GM21717 (cell line): ENCODE measurements around the gene PPL.
"Not testable (repeated sequence)": the region's sequence is repeated elsewhere in the genome, so short reads cannot be mapped to it uniquely, and the experiment has no call there.

Experiments
- ATAC-seq: cut with Tn5 transposase; IDR thresholded peaks from one replicate; pipeline ENCODE4 v1.9.1; 2021; ENCODE audit warnings: mild to moderate bottlenecking, moderate library complexity; ENCODE audit not compliant: unreplicated experiment

PPL gene

DNA sequence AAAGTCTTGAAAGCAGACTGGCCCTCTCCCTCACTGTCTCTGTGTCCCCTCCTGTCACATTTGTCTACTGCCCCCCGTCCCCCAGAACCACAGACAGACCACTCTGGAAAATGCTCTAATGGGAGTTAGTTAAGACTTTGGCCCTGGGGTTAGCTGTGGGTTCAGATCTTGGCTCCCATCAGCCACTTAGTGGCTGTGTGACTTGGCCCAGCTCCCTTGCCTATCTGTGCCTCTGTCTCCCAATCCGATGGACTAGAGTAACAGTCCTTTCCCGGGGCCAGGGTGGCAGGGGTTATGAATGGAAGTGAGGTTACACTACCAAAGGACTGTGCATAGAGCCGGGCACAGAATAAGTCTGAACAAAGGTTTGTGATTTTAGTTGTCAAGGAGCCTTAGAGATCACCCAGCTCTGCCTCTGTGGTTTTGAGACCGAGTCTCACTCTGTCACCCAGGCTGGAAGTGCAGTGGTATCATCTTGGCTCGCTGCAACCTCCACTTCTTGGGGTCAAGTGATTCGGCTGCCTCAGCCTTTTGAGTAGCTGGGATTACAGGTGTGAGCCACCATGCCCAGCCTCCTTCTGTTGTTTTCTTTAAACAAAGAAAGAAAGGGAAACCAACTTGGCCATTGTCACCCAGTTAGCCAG, 23.7 kb downstream of the PPL start:
- ATAC-seq: no peak

DNA sequence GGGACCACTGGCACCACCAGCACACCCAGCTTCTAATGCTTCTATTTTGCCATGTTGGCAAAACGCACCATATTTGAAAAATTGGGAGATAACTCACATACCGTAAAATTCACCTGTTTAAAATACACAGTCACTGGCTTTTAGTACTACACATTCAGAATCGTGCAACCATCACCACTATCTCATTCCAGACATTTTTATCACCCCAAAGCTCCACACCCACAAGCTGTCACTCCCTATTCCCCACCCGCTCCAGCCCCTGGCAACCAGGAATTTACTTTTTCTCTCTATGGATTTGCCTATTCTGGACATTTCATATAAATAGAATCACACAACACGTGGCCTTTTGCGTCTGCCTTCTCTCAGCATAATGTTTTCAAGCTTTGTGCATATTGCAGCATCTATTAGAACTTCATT, 25.0 kb downstream of the PPL start:
- ATAC-seq: no peak

DNA sequence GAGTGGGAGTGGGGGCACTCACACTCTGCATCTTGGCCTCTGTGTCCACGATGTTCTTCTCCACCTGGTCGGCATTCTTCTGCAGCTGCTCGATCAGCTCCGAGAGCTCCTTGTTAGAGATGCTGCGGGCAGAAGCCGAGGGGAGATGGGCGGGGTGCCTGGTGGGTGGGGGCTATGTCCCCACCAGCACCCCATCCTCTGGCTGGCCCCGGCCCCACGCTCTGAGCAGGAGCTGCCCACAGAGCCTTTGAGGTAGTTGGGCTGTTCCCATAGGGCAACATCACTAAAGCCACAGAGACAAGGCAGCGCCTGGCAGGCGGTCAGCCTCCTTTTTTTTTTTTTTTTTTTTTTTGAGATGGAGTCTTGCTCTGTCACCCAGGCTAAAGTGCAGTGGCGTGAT, 26.1 kb downstream of the PPL start:
- ATAC-seq: no peak

DNA sequence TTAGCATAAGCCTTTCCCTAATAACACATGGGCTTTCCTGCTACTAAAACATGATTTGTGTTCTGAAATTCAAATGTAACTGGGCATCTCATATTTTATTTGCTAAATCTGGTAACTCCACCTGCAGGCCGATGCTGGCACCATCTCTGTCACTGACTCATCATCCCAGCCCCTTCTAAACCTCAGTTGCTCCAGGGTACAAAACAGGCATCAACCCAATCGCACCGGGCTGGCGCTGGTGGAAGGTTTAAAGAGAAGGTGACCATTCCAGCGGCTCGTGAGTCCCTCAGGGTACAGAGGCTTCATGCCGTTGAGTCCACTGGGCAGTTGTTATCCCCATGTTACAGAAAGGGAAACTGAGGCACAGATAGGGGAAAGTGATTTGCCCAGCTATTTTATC, 27.1 kb downstream of the PPL start:
- ATAC-seq: no peak

DNA sequence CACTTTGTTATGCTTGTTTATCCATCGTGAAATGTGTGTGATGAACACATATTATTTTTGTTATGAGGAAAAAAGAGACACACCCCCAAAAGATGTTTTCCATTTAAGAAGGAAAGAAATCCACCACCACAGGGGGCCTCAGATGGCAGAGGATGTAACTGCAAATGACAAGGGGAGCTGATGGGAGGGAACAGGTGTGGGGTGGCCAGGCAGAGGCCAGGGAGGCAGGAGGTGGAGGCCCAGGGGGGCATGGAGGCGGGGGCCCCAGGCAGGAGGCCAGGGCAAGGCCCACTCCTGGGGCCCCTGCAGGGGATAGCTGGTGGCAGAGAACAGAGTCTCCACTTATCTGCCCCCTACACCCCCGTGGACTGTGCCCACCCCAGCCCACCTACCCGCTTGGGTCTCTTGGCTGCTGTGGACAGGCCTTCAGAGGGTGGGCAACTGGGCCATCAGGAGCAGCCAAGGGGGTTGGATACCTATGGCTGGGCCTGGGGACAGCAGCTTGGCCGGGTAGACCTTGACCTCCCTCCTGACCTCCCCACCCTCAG, 28.0 kb downstream of the PPL start:
- no peak for ATAC-seq

DNA sequence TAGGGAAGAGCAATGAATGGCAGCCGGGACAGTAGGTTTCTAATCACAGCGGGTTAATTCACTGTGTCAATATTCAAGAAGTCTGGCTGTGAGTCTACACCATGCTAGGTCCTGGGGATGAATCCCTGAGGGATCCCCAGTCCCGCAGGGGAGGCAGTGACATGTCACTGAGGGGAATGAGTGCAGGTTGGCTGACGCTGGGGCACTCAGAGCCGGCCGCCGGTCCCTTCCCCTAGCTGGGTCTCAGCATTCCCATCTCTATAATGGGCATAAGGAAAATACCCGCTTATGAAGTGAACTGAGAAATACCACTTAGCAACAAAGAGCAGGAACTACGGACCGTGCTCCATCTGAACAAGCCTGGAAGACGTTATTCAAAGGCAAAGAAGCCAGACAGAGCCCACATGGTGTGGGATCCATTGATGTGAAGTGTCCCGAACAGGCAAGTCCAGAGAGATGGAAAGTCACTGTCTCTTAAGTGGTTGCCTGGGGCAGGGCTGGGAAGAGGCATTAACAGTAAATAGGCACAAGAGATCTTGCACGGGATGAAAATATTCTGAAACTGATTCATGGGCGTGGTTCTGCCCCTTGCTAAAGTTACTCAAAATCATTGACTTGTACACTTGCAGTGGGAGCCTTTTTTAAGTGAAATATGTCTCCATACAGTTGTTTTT, 31.9 kb downstream of the PPL start:
- no peak for ATAC-seq

DNA sequence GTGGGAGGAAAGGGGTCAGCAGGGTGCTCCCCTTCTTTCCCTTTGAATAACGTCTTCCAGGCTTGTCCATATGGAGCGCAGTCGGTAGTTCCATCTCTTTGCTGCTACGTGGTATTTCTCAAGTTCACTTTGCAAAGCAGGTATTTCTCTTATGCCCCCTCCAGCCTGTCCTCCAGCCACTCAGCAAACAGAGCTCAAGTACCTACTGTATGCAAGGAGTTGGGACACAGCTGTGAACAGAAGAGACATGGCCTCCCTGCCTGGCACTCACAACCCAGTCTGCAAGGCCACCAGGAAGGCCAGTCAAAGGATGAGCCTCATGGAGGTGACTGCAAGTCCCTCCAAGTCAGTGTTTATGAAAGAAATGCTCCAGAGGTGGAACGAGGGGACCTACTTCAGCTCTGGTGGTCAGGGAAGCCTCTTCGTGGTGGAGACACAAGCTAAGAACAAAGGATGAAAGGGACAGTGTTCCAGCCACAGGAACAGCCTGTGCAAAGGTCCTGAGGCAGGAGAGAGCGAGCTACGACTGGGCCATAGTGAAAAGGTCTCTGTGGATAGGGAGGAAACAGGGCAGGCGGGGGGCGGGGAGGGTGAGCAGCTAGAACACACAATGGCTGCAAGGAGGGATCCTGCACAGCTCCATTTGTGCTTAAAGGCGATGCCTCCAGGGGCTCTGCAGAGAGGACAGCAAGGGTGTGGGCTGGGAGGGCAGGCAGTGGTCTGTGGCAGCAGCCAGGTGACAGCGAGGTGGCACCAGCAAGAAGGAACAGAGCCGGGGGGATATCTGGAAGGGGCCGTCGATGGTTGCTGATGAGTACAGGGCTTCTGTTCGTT, 32.6 kb downstream of the PPL start:
- ATAC-seq: no peak

DNA sequence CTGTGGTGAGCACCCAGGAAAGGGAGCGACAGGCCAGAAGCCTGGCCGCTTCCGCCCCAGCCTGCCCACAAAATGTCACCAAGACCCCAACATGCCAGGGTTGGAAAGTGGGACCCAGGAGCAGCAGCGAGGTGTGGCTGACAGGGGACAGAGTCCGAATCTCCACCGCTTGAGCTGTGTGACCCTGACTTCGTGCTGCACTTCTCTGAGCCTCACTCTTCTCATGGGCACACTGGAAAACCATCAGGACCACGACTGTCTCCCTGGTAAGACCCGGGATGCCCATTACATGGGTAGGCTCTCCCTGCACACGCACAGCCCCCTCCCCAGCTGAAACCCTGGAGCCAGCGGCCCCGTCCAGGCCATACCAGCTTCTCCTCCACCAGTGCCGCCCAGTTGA, 34.9 kb downstream of the PPL start:
- ATAC-seq: no peak

DNA sequence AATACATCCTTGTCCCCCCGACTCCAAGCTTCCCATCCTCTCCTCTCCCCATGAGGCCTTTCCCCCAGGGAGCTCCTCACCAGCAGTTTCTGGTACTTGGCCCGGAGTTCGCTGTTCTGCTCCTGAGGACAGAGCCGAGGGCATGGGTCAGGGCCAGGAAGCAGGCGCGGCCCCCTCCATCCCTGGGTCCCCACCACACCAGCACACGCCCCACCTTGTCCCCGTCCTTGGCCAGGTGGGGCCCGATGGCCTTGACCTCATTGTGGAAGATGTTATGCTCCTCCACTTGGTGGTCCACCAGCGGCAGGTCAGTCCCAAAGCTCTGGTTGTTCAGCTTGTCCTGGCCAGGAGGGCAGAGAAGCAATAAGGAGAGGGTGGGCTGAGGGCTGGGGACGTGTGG, 36.2 kb downstream of the PPL start:
- ATAC-seq: no peak

DNA sequence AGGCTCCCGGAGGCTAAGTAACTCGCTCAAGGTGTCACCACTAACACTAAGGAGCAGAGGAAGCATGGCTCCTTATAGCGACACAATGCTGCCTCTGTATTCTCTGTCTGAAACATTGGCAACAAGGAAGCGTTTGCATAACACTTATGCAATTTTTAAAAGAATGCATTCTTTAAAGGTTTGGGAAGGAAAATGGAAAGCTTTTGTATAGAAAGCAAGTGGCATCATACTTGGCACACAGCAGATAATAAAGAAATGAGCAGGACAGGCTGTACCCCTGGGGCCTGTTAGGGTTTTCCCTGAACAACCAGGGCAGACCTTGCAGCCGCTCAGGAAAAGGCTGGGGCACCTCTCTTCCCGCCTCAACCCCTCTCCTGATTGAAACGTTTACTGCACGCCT, 36.9 kb downstream of the PPL start:
- no peak for ATAC-seq

DNA sequence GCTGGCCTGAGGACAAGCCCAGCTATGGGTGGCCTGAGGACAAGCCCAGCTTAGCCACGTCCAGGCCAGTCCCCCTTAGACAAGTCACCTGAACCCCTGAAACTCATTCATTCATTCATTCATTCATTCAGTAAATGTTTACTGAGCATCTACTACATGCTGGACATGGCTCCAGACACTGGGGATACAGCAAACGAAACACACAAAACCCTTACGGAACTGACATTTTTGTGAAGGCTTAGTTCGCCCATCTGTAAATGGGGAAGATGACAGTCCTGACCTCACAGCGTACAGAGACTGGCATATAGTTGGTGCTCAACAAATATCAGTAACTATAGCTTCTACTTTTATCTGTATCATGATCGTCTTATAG, 37.5 kb downstream of the PPL start:
- no peak for ATAC-seq

DNA sequence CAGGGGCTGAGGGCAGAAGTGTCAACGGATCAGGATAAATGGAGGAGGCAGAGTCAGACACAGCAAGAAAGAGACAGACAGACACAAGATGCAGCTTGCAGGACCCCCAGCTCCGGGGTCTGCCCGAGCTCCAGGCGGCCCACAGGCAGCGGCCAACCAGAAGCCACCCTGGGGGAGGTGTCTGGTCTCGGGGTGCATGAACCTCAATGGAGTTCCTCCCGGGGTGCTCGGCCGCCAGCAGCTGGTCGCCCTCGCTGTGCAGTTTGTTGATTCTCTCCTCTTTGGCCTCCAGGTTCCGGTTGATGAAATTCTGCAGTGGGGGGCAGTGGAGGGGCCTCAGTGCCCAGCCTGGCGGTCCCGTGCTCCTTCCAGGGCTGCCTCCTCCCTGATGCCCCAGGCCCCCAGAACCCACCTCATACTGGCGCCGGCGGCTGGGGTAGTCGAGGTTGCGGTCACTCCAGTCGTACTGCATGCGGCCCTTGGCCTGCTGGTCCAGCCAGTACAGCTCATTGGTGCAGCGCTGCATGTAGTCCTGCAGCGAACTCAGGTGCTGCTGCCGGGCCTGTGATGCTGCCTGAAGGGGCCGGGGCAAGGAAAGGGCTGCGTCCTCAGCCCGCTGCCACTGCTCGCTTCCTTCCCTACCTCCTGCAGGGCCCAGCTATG, 38.0 kb downstream of the PPL start:
- ATAC-seq: no peak

DNA sequence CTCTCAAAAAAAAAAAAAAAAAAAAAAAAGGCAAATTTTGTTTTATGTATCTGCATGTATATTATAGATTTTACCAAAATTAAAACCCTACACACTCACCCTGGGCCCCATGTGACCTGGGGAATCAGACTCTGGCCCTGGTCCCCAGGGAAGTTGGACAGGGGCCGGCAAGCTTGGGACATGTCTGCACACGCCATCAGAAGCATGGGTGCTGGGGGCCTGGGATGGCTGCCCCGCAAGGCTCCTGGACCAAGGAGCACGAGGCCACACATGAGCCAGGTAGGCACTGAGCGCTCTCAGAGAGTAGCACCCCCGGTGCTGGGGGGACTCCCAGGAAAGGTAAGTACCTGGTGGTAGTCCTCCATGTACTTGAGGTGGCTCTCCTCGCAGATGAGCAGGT, 39.6 kb downstream of the PPL start:
- no peak for ATAC-seq

DNA sequence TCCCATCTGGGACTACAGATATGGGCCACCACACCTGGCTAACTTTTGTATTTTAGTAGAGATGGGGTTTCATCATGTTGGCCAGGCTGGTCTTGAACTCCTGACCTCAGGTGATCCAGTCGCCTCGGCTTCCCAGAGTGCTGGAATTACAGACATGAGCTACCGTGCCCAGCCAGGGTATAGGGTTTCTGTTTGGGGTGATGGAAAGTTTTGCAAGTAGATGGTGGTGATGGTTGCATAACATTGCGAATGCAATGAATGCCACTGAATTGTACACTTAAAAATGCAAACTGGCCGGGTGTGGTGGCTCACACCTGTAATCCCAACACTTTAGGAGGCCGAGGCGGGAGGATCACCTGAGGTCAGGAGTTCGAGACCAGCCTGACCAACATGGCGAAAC, 40.2 kb downstream of the PPL start:
- ATAC-seq: not testable (repeated sequence)

DNA sequence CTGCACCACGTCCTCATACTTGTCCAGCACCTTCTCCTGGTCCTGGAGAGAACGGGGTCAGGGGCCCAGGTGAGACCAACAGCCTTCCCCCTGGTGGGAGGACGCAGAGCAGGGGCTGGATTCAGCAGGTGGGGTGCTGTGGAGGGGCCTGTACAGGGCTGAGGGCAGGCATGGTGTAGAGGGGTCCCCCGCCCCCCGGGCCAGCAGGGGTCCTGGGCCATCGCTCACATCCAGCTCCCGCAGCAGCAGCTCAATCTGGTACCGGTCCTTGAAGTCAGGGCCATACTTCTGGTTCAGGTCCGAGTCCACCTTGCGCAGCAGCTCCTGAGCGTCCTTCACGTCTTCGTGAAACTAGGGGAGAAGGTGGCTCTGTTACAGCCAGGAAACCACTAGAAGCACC, 41.6 kb downstream of the PPL start:
- no peak for ATAC-seq

DNA sequence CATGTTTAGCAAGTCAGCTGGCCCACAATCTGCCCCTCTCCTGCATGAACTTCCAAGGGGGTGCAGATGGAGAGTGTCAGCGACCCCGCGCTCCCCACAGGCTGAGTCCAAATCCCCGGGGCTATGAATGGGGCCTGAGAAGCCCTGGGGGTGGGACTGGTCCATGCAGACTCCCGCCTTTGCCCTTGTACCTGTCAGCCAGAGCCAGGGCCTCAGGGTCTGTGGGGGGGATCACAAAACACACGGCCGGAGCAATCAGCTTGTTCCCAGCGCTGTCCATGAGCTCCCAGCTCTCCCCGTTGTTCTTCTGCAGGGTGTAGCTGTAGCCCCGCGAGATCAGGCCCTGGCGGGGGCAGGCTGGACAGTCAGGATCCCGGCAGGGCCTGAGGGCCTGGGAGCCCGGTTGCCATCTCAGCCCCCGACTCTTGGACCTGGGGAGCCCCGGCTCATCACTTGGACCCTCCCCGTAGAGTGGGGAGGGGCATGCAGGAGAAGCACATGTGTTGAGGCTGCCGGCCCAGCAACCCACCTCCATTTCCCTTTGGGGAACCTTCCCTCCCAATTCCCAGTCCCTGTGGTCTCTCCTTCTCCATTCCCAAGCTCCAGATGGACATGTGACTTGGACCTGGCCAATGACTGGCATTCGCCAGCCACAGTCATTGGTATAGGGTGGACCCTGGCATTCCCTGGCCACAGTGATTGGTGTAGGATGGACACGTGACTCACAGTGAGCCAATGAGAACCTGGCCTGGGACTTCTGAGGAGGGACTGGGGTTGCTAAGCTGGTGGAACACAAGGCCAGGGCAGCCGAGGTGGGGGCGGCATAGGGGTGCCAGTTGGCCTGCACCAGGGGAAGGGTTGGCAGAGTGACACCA, 42.4 kb downstream of the PPL start:
- ATAC-seq: no peak

DNA sequence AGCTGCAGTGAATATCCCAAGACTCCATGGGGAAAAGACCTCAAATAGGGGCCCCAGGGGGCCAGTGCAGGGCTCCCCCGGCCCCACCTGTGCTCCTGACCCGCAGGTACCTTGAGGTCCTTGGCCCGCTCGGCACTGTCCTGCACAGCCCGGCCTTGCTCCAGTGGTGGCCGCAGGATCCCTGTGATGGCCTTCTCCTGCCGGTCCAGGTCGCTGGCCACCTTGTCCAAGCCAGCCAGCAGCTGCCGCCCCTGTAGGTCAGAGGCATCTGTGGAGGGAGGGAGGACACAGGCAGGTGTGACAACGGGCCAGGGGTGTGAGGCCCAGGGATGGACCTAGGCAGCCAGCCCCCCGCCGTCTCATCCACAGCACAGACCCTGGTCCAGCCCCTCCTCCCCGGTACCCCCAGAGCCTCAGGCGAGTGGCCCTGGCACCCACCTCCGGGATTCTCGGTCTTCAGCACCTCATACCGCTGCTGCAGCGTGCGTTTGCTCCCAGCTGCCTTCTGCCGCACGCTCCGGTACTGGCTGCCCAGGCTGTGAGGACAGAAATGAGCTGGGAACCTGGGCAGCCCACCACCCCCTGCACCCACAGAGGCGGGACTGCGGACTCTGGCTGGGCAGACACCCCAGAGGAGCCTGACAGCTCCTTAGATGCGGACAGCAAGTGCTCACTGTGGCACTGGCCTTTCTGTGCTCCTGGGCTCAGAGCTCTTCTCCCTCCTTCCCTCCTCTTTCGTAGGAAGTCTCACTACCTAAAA, 43.7 kb downstream of the PPL start:
- ATAC-seq: no peak

DNA sequence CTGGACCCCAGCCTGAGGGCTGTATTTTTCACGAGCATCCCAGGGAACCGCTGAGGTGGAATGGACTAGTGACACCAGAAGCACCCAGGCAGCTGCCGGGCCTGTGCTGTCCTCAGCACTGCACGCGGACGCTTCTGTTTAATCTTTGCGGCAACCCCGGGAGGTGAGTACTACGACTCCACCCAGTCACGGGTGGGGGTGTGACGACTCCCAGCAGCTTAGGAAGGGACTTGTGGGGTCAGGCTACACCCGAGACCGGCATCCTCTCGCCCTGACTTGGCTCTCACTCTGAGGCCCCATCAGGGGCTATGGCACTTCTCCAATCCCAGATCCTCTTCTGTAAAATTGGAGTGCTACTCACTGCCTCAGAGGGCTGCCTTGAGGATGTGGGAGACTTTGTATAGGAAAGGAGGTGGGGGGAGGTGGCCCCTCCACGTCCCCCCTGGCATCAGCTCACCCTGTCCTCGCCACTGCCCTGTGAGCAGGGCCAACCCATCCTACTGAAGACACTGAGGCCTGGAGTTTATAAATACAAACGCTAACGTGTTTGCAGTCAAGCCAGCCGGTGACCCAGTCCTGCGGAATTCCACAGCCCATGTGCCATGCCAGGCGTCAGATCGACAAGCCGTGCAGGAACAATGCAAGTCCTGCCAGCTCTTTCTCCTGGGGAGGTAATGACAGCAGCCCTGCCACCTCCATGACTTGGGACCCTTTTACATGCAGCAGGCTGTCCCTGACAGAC, 44.4 kb downstream of the PPL start:
- no peak for ATAC-seq

DNA sequence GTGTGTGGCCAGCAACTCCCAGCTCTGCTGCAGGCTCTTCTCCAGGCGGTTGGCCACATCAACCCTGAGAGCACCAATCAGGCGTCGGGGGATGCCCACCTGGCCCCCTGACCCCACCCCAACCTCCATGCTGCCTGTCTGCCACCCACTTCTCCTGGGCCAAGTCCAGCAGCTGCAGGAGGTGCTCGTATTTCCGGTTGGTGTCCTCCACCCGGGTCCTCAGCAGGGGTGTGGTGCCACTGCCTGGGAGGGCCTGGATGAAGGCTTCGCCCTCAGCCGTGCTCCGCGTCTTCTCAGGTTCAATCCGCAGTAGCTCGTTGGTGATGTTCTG, 45.1 kb downstream of the PPL start:
- ATAC-seq: no peak
